HEK293 (cell line): Measurements from ENCODE around the gene SMARCA2.

Experiments
- PATZ1 ChIP-seq: fragments of 450-650 bp; formaldehyde crosslinking; IDR thresholded peaks from 2 replicates; pipeline ENCODE4 v1.5.1; 2016; ENCODE audit warnings: missing biosample characterization, missing genetic modification characterization
- ZNF530 ChIP-seq: fragments of 450-650 bp; formaldehyde crosslinking; IDR thresholded peaks from 2 replicates; pipeline ENCODE4 v1.5.1; 2016; ENCODE audit warnings: low read depth, missing biosample characterization, missing genetic modification characterization
- ZSCAN30 ChIP-seq: fragments of 450-650 bp; IDR thresholded peaks from 2 replicates; pipeline ENCODE4 v1.5.1; 2018; ENCODE audit warnings: missing biosample characterization, mild to moderate bottlenecking, missing genetic modification characterization, moderate library complexity

DNA sequence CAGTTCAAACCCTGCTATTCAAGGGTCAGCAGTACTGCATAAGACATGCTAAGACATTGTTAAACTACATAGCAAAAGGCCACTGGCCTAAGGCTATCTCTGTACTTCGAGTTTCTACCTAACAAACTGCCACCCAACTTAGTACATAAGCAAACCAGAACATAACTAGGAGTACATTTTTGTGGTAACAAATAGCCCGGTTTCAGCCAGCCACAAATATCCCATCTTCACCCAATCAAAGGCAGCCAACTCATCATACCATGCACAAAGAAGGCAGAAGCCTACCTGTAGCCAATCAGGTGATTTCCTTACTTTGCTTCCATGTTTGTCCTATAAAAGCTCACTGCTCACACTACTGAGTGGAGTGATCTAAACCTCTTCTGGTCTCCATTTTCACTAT lies 201.4 kb downstream of the SMARCA2 start:
- TF ChIP-seq ZSCAN30 (tag by site-specific recombination): no peak
- TF ChIP-seq ZNF530 (tag by site-specific recombination): no peak
- TF ChIP-seq PATZ1: no peak
